Measurements from ENCODE around the gene HGFAC.

Gene HGFAC

DNA sequence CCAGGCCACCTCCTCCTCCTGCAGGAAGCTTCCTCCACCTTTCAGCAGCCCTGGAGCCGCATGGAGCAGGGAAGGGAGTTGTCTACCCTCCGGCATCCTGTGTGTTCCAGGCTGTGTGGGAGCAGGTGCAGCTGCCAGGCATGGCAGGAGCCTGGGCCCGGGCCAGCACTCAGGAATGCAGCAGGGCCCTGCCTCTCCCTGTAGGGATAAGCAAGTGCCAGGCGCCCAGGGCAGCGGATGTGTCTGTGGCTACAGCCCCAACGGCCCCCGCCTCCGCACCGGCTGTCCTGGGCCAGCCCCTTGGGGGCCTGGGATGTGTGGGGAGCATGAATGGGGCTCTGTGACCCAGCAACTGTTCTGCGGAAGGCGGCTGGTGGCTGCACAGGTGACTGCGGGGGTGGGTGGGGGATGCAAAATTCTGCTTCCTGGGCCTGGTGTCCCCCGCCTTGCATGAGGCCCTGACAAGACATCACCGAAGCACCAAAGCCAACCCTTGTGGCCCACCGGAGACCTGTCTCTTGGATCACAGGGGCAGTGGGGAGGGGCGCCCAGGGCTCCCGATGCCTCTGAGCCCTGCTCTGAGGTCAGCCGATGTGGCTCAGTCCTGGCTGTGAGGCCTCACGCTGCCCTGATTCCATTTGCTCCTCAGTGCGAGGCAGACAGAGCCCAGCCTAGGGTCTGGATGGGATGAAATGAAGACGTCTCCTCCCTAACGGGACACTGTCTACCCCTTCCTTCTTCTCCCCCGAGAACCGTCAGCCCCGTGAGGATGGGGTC, 19.9 kb downstream of the HGFAC start:
- no peak for DNase-seq (ENCODE audit: low read depth, low spot score)

GRCh38 chr4:3462321-3462789, 20.6 kb downstream of the HGFAC start:
- no peak for DNase-seq (ENCODE audit: low read depth, low spot score)

DNA sequence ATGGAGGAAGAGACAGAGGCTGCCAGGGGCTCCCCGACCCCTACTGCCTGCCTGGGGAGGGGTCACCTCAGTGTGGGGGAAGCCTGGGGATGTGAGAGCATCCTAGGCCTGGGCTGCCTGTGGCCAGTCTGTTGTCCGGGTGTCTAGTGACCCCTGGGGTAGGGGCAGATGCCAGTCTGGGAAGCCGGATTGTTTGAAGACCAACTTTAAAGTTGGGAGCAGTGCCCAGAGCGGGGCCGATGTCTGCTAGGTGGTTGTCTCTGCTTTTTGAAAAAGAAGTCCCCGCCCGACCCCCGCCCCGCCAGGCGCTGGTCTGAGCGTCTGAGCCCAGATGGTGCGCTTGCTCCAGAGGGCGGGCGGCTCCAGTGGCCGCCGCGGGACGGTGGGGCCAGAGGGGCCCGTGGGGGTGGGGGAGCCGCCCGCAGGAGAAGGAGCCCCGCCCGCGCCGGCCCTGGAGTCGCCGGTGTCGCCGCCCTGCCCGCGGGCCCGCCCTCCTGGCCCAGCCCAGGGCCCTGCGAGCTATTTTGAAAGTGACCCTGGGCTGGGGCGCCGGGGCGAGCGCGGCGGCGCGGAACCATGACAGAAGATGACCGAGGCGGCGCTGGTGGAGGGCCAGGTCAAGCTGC, 21.1 kb downstream of the HGFAC start, which contains the start of gene DOK7:
Gene DOK7 (plus strand): TSS at position 517 of the 626 bp plus-strand sequence. CDS start 70 bp downstream, at position 587.
- DNase-seq (ENCODE audit: low read depth, low spot score): no peak

DNA sequence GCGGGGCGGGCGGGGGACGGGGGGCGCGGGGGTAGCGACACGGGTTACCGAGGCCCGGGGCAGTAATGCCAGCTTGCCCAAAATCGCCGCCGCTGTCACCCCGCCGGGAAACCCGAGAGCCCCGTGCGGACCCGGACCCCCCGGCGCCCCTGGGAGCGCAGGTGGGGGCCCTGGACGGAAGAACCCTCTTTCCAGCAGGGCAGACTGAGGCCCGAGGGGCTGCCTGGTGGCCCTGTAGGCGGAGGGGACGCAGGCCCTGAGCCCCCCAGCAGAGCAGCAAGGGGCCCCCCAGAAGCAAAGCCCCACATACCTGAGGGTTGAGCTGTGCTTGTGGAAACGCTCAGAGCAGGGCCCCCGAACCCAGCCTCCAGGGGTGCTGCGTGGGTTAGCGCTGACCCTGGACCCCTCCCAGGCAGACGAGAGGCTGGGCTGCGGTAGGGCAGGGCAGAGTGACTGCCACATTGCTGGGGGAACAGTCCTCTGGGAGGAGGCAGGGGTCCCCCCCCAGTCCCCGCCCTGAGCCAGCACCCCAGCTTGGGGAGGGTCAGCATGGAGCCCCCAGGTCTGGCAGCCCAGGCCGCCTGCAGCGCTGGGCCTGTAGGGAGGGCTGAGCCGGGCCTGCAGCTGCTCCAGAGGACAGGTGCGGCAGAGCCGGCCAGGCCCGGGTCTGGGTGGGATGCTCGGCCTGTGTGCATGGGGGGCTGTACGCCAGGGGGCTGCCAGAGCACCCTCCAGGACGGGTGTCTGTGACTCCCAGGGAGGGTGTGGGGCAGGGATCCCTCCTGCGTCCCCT, 22.0 kb downstream of the HGFAC start:
- DNase-seq (ENCODE audit: low read depth, low spot score): no peak

- DNase-seq (ENCODE audit: low read depth, low spot score): no peak
Measured at GRCh38 chr4:3464349-3464905, 22.7 kb downstream of the HGFAC start.

- no peak for DNase-seq (ENCODE audit: low read depth, low spot score)
Measured at GRCh38 chr4:3464911-3465697, 23.3 kb downstream of the HGFAC start.

DNA sequence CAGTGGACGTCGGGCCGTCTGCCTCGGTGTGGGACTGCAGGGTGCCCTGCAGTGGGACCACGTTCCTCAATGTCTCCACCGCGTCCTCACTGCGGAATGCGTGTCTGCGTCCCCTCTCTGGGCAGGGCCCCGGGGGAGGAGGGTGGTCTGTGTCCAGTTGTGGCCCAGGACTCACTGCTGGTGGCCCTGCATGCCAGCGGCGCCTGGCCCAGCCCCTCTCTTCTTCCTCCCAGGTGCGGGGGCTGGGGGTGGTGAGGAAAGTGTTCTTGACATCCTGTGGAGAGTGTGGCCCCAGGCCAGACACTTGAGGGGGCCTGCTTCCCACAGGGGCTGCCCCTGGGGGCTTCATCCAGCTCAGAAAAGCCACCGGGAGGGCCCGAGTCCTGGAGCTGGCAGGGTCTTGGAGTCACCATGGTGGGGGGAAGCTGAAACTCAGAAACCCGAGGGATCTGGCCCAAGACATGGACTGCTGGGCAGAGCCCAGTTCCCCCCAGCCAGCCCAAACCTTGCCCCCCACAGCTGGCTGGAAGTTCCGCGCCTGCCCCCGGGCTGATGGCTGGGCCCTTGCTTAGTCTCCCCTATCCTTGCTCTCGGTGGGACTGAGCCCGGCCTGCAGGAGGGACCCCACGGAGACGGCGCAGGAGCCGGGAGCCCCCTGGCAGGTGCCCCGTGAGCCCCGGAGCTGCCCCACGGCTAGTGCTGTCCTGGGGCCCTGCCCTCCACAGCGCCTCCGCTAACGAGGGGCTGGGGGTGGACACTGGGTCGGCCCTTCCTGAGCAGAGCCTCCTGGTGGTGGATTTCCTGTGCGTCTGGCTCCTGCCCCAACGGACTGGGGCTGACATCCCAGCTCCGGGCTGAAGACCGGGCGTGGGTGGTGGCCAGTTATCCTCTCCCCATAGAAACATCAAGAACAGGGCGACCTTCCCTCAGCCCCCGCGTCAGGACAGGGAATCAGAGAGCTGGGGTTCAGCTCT, 24.2 kb downstream of the HGFAC start:
- no peak for DNase-seq (ENCODE audit: low read depth, low spot score)

GRCh38 chr4:3466691-3467600, 25.2 kb downstream of the HGFAC start:
- no peak for DNase-seq (ENCODE audit: low read depth, low spot score)

- DNase-seq (ENCODE audit: low read depth, low spot score): no peak
Measured at GRCh38 chr4:3467601-3468031, 25.8 kb downstream of the HGFAC start.

DNA sequence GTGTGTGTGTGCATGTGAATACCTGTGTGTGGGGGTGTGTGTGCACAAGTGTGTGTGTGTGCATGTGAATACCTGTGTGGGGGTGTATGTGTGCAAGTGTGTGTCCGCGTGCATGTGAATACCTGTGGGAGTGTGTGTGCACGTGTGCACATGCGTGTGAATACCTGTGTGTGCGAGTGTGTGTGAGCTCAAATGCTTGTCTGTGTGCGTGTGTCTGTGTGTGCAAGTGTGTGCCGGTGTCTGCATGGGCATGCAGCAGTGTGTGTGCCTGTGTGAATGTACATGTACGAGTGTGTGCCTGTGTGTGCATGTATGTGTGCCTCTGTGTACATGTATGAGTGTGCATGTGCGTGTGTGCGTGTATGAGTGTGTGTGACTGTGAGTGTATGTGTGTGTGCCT, 26.4 kb downstream of the HGFAC start:
- DNase-seq (ENCODE audit: low read depth, low spot score): no peak

- DNase-seq (ENCODE audit: low read depth, low spot score): no peak
Measured at GRCh38 chr4:3468804-3469203, 27.0 kb downstream of the HGFAC start.

- DNase-seq (ENCODE audit: low read depth, low spot score): no peak
Measured at GRCh38 chr4:3469386-3470243, 27.8 kb downstream of the HGFAC start.

DNA sequence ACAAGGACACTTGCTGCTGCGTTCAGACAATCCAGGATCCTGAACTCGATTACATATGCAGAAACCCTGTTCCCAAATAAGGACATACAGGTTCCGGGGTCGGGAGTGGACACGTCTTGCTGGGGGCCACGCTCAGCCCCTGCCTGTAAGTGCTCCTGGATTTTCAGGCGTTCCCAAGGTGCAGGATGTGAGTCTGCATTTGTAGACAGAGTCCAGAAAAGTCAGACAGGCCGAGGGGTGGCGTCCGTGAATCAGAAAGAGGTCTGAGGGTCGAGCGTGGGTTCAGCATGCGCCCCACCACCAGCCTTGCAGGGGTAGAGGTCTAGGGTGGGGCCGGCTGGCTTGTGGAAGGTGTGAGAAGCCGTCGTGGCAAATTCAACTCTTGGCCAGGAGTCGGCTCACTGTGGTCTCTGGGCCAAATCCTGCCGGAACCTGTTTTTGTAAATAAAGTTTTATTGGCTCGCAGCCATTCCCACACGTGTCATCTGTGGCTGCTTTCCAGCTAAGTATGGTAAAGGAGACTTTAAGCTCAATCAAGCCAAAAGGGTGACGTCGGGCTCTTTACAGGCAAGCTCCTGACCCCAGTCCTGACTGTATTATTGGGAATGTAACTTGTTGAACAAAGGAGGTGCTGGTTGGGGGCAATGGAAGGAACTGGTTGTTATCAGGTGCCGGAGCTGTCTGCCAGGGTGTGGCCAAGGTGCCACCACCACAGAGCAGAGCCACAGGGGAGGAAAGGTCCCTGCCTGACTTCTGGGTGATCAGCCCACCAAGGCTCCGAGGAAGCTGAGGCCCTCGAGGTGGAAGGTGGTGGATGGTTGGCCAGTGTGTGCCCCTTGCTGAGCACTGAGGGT, 28.7 kb downstream of the HGFAC start:
- DNase-seq (ENCODE audit: low read depth, low spot score): no peak

DNA sequence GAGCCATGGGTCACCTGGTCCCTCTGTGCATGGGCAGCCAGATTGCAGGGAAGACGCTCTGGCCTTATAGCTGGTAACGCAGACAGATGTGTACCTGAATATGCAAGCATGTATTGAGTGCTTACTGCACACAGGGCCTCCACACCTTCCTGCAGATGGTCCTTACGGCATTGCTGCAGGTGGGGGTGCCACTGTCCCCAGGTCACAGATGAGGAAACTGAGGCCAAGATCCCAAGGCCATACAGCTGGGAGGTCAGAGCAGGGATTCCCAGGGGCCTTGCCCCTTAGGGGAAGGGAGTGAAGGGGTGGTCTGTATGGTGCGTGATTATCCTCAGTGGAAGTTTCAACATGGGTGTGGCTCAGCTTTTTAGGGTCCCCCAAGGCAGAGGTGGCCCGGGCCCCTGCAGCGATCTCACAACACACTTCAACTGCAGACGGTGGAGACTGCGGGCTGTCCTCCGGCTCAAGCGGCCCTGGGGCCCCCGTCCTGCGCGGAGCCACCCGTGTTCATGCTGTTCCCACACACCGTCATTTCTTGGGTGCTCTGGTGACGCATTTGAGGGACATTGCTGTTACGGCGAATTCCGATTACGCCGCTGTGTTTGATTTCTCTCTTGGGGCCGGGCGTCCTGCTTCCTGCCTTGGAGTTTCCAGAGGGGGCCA, 29.5 kb downstream of the HGFAC start:
- no peak for DNase-seq (ENCODE audit: low read depth, low spot score)

- no peak for DNase-seq (ENCODE audit: low read depth, low spot score)
Measured at GRCh38 chr4:3471886-3472285, 30.1 kb downstream of the HGFAC start.

DNA sequence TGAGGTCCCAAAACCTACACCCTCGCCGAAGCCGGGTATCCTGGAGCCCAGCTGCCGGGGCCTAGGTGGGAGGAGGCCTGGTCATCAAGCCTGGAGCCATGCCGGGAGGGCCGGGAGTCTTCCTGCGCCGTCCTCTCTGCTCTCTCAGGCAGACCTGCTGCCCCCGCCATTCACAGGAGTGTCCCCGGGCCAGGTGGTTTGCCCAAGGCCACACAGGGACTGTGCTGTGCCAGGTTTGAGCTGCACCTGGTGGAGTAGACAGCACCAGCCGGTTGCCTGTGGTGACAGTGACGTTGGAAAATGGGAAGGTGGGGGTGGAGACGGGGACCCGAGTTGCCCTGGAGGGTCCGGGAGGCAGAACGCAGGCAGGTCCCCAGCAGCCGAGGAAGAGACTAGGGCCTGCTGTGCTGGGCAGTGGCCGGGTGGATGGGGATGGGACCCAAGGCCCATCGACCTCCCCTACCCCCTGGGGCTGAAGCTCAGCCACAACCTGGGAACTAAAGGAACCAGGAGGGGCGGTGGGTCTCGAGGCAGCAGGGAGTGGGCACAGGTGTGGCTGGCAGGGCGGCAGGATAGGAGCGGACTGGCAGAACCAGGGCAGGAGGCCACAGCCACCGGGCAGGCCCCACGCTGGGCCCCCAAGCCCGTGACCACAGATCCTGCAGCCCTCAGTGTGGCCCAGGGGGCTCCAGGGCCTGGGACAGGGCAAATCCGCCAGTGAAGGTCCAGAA, 30.8 kb downstream of the HGFAC start:
- DNase-seq (ENCODE audit: low read depth, low spot score): no peak

All from smooth muscle cell of the brain vasculature (primary cell).